GM12892 (cell line): ENCODE data around the gene ALDH1A3.

ENCODE experiments used
- POLR2A ChIP-seq: IDR thresholded peaks from 2 replicates; pipeline ENCODE4 v1.6.1; 2011; ENCODE audit warnings: low read depth, low read length, control low read depth
- POLR2AphosphoS5 ChIP-seq: IDR thresholded peaks from 2 replicates; pipeline ENCODE4 v1.6.1; 2011; ENCODE audit warnings: low read depth, low read length, control low read depth
- TAF1 ChIP-seq: IDR thresholded peaks from 2 replicates; pipeline ENCODE4 v1.6.1; 2011; ENCODE audit warnings: low read depth, mild to moderate bottlenecking, control low read depth, low read length, borderline replicate concordance

GRCh38 chr15:100932676-100933348 is 53.2 kb downstream of the ALDH1A3 start:
- TF ChIP-seq POLR2A (no peak), POLR2AphosphoS5 (no peak), TAF1 (no peak)
